Neuronal stem cell (in vitro differentiated cells): Measurements from ENCODE around the gene KIF26B.

ENCODE experiments used
- DNase-seq: peaks from one replicate; pipeline ENCODE4 v3.0.0-alpha.2; 2013; ENCODE audit warnings: low spot score
- H2AFZ ChIP-seq: one replicate; pipeline ENCODE4 v1.6.1; 2013; ENCODE audit warnings: mild to moderate bottlenecking, low read length, inconsistent platforms
- H2AK5ac ChIP-seq: 2 replicates; pipeline ENCODE4 v1.6.1; 2013; ENCODE audit warnings: low read depth, mild to moderate bottlenecking, inconsistent platforms, low read length, moderate library complexity, mixed read lengths
- H2BK120ac ChIP-seq: 2 replicates; pipeline ENCODE4 v1.6.1; 2013; ENCODE audit warnings: low read depth, mild to moderate bottlenecking, inconsistent platforms, low read length, moderate library complexity, mixed read lengths
- H2BK12ac ChIP-seq: one replicate; pipeline ENCODE4 v1.6.1; 2013; ENCODE audit warnings: low read length, inconsistent platforms
- H2BK15ac ChIP-seq: 2 replicates; pipeline ENCODE4 v1.6.1; 2013; ENCODE audit warnings: mild to moderate bottlenecking, low read length, inconsistent platforms, mixed read lengths
- H2BK5ac ChIP-seq: one replicate; pipeline ENCODE4 v1.6.1; 2013; ENCODE audit warnings: inconsistent platforms, mild to moderate bottlenecking, low read length, moderate library complexity
- H3K14ac ChIP-seq: one replicate; pipeline ENCODE4 v1.6.1; 2013; ENCODE audit warnings: low read length, inconsistent platforms
- H3K18ac ChIP-seq: 2 replicates; pipeline ENCODE4 v1.6.1; 2013; ENCODE audit warnings: low read length, inconsistent platforms
- H3K23ac ChIP-seq: 2 replicates; pipeline ENCODE4 v1.6.1; 2013; ENCODE audit warnings: low read depth, mild to moderate bottlenecking, mixed read lengths, low read length, inconsistent platforms; ENCODE audit not compliant: poor library complexity
- H3K27ac ChIP-seq: replicated peaks from 3 replicates; pipeline ENCODE4 v1.5.1; 2013; ENCODE audit warnings: low read length, inconsistent platforms
- H3K27me3 ChIP-seq, 3 experiments: 2 replicates each; pipeline ENCODE4 v1.6.1; 2013; ENCODE audit warnings: low read length in 3 of 3, mild to moderate bottlenecking in 2 of 3, inconsistent platforms in 1 of 3, low read depth in 1 of 3, mixed read lengths in 1 of 3, moderate library complexity in 1 of 3; ENCODE audit not compliant: control insufficient read depth in 3 of 3, insufficient read depth in 3 of 3
- H3K36me3 ChIP-seq, 2 donors: replicated peaks in 1 of 2; 2 replicates each; pipeline ENCODE4 v1.6.1; 2013; ENCODE audit warnings: low read length in 2 of 2; ENCODE audit not compliant: control insufficient read depth in 2 of 2, insufficient read depth in 2 of 2
- H3K4ac ChIP-seq: 2 replicates; pipeline ENCODE4 v1.6.1; 2013; ENCODE audit warnings: inconsistent platforms, mild to moderate bottlenecking, low read length, moderate library complexity
- H3K4me1 ChIP-seq, 2 donors: 1 replicate in 1 of 2; 2 replicates in 1 of 2; pipeline ENCODE4 v1.6.1; 2013; ENCODE audit warnings: low read length in 2 of 2, low read depth in 1 of 2; ENCODE audit not compliant: control insufficient read depth in 2 of 2, insufficient read depth in 1 of 2
- H3K4me2 ChIP-seq: one replicate; pipeline ENCODE4 v1.6.1; 2013; ENCODE audit warnings: mild to moderate bottlenecking, low read length, inconsistent platforms; ENCODE audit not compliant: insufficient read depth, poor library complexity, severe bottlenecking
- H3K4me3 ChIP-seq, 2 donors: 2 replicates each; pipeline ENCODE4 v1.5.1; 2013; ENCODE audit warnings: low read length in 2 of 2, mild to moderate bottlenecking in 2 of 2, inconsistent platforms in 1 of 2, moderate library complexity in 1 of 2
- H3K79me1 ChIP-seq: one replicate; pipeline ENCODE4 v1.6.1; 2013; ENCODE audit warnings: low read depth, mild to moderate bottlenecking, inconsistent platforms, low read length, moderate library complexity
- H3K9ac ChIP-seq: one replicate; pipeline ENCODE4 v1.6.1; 2013; ENCODE audit warnings: mild to moderate bottlenecking, low read depth, low read length, inconsistent platforms; ENCODE audit not compliant: poor library complexity
- H3K9me3 ChIP-seq, 2 donors: replicated peaks in 1 of 2; 2 replicates each; pipeline versions ENCODE3 to v1.6.1; 2013; ENCODE audit warnings: low read length in 2 of 2, mild to moderate bottlenecking in 2 of 2, inconsistent platforms in 1 of 2, low read depth in 1 of 2, mixed read lengths in 1 of 2, moderate library complexity in 1 of 2; ENCODE audit not compliant: control insufficient read depth in 2 of 2, insufficient read depth in 1 of 2
- H4K8ac ChIP-seq: one replicate; pipeline ENCODE4 v1.6.1; 2013; ENCODE audit warnings: low read depth, mild to moderate bottlenecking, inconsistent platforms, low read length, moderate library complexity
- H4K91ac ChIP-seq: one replicate; pipeline ENCODE4 v1.6.1; 2013; ENCODE audit warnings: low read length, low read depth, mild to moderate bottlenecking, inconsistent platforms; ENCODE audit not compliant: poor library complexity
- WGBS, 2 donors: extraction: QIAGEN DNeasy Blood & Tissue Kit; methylation state at CpG; one replicate each; pipeline ENCODE4 v1.1.7; 2013; ENCODE audit warnings: missing lambda C conversion rate in 2 of 2, mixed read lengths in 1 of 2; ENCODE audit not compliant: insufficient read length in 2 of 2, insufficient replicate concordance in 1 of 2; ENCODE audit errors: extremely low coverage in 2 of 2; 5-methylcytosine and 5-hydroxymethylcytosine counted together

KIF26B gene

GRCh38 chr1:245261786-245262185 is 107.0 kb downstream of the KIF26B start:
- Histone ChIP-seq H2BK5ac (no peak overlapping the region), H3K27me3 (no peaks in the 10 kb centered on the region), H2BK120ac (no peak overlapping the region), H2BK12ac (no peak overlapping the region), H3K18ac (no peak overlapping the region), H2BK15ac (no peak overlapping the region), H3K4ac (no peak overlapping the region), H3K4me2 (no peak overlapping the region), H3K9ac (no peak overlapping the region), H3K79me1 (no peaks in the 10 kb centered on the region), H4K91ac (no peak overlapping the region), H3K23ac (no peak overlapping the region), H2AK5ac (no peak overlapping the region), H3K14ac (no peak overlapping the region), H3K9me3 (no peaks in the 10 kb centered on the region), H3K4me3 (no peak overlapping the region), H3K36me3 (no peaks in the 10 kb centered on the region), H3K4me1 (peaks cover 3% of the 10 kb centered on the region in 2 donors), H4K8ac (no peak overlapping the region), H3K27ac (no peak overlapping the region), H2AFZ (no peak overlapping the region)
- DNase-seq = no peak
- no CpG with 5 or more reads among the region's 7 CpGs for WGBS, 2 donors

- no peak overlapping the region for H2BK120ac ChIP-seq
- H3K9me3 ChIP-seq = no peaks in the 10 kb centered on the region
- H3K36me3 ChIP-seq = no peaks in the 10 kb centered on the region
- H2BK12ac ChIP-seq = no peak overlapping the region
- no peak overlapping the region for H4K91ac ChIP-seq
- no peak overlapping the region for H3K23ac ChIP-seq
- H4K8ac ChIP-seq = no peak overlapping the region
- no peak overlapping the region for H3K4ac ChIP-seq
- H2AK5ac ChIP-seq = no peak overlapping the region
- no peaks in the 10 kb centered on the region for H3K27me3 ChIP-seq
- no peak for DNase-seq
- H3K79me1 ChIP-seq = no peaks in the 10 kb centered on the region
- H2BK15ac ChIP-seq = no peak overlapping the region
- H2AFZ ChIP-seq = no peak overlapping the region
- H3K4me1 ChIP-seq = peaks cover 3 to 5% of the 10 kb centered on the region in 2 donors
- no peak overlapping the region for H3K4me3 ChIP-seq
- no peak overlapping the region for H3K18ac ChIP-seq
- H3K14ac ChIP-seq = no peak overlapping the region
- H3K4me2 ChIP-seq = no peak overlapping the region
- H3K27ac ChIP-seq = no peak overlapping the region
- no CpG with 5 or more reads among the region's 5 CpGs for WGBS, 2 donors
- no peak overlapping the region for H2BK5ac ChIP-seq
- H3K9ac ChIP-seq = no peak overlapping the region
Measured at GRCh38 chr1:245263529-245264095, 108.8 kb downstream of the KIF26B start.

- H3K4ac ChIP-seq = no peak overlapping the region
- H3K9me3 ChIP-seq = no peaks in the 10 kb centered on the region
- no peak overlapping the region for H3K27ac ChIP-seq
- H4K91ac ChIP-seq = no peak overlapping the region
- no peak overlapping the region for H3K4me3 ChIP-seq
- H3K27me3 ChIP-seq = no peaks in the 10 kb centered on the region
- H2BK15ac ChIP-seq = no peak overlapping the region
- H3K9ac ChIP-seq = no peak overlapping the region
- H3K4me2 ChIP-seq = no peak overlapping the region
- H2AFZ ChIP-seq = no peak overlapping the region
- H2BK5ac ChIP-seq = no peak overlapping the region
- no peaks in the 10 kb centered on the region for H3K36me3 ChIP-seq
- no peak overlapping the region for H2BK120ac ChIP-seq
- no peaks in the 10 kb centered on the region for H3K79me1 ChIP-seq
- peaks cover 3 to 5% of the 10 kb centered on the region in 2 donors for H3K4me1 ChIP-seq
- no peak overlapping the region for H3K23ac ChIP-seq
- H3K18ac ChIP-seq = no peak overlapping the region
- no peak for DNase-seq
- no peak overlapping the region for H2AK5ac ChIP-seq
- no peak overlapping the region for H2BK12ac ChIP-seq
- no CpG with 5 or more reads among the region's 4 CpGs for WGBS, 2 donors
- H3K14ac ChIP-seq = no peak overlapping the region
- H4K8ac ChIP-seq = no peak overlapping the region
Measured at GRCh38 chr1:245264226-245264625, 109.4 kb downstream of the KIF26B start.

- H4K91ac ChIP-seq = no peak overlapping the region
- H3K27me3 ChIP-seq = no peaks in the 10 kb centered on the region
Measured at GRCh38 chr1:245266105-245266504, 111.3 kb downstream of the KIF26B start.

More at GRCh38 chr1:245266105-245266504, 111.3 kb downstream of the KIF26B start:
- H2AK5ac ChIP-seq = no peak overlapping the region
- no peak overlapping the region for H3K23ac ChIP-seq
- H2BK15ac ChIP-seq = no peak overlapping the region
- H2BK5ac ChIP-seq = no peak overlapping the region
- H3K18ac ChIP-seq = no peak overlapping the region
- H3K4me2 ChIP-seq = no peak overlapping the region
- no peak for DNase-seq
- H3K27ac ChIP-seq = no peak overlapping the region
- H3K4me3 ChIP-seq = no peak overlapping the region
- peaks cover 3 to 5% of the 10 kb centered on the region in 2 donors for H3K4me1 ChIP-seq
- no peak overlapping the region for H3K4ac ChIP-seq
- no peaks in the 10 kb centered on the region for H3K36me3 ChIP-seq
- H2BK12ac ChIP-seq = no peak overlapping the region
- no peak overlapping the region for H2AFZ ChIP-seq
- H3K9me3 ChIP-seq = peaks cover 3 to 9% of the 10 kb centered on the region in 2 donors
- no peak overlapping the region for H3K9ac ChIP-seq
- no peak overlapping the region for H4K8ac ChIP-seq
- no peak overlapping the region for H2BK120ac ChIP-seq
- H3K79me1 ChIP-seq = no peaks in the 10 kb centered on the region
- H3K14ac ChIP-seq = no peak overlapping the region
